CD4-positive, alpha-beta memory T cell (primary cell): ENCODE results near the gene ADTRP. TPM values are rescaled to one million over a fixed set of nuclear protein-coding genes. Genes with fewer than 3 reads are reported as not detected.
"Not testable (repeated sequence)": the region's sequence is repeated elsewhere in the genome, so short reads cannot be mapped to it uniquely, and the experiment has no call there.

Experiments
- CTCF ChIA-PET: fragments of 350-600 bp; sonication (Branson Sonifier 250); formaldehyde crosslinking; loops from one replicate; lab custom pipeline; 2021; ENCODE audit warnings: inconsistent platforms; ENCODE audit not compliant: partially characterized antibody; lab: Charles Lee
- POLR2A ChIA-PET: fragments of 350-600 bp; sonication (Branson Sonifier 250); formaldehyde crosslinking; loops from one replicate; lab custom pipeline; 2021; ENCODE audit not compliant: partially characterized antibody; lab: Charles Lee
- DNase-seq, 5 donors: peaks; one replicate each; pipeline versions ENCODE4 v3.0.0 to v3.0.0-alpha.2; 2020 to 2022; ENCODE audit warnings: mixed read lengths in 1 of 5
- H3K27ac ChIP-seq: one replicate; pipeline ENCODE4 v1.7.0; 2013; ENCODE audit warnings: low read depth, low read length
- H3K27me3 ChIP-seq: 2 replicates; pipeline ENCODE4 v1.7.0; 2013; ENCODE audit warnings: mild to moderate bottlenecking, low read length, moderate library complexity; ENCODE audit not compliant: insufficient read depth
- H3K36me3 ChIP-seq: 2 replicates; pipeline ENCODE4 v1.7.0; 2013; ENCODE audit warnings: mild to moderate bottlenecking, low read length, moderate library complexity; ENCODE audit not compliant: insufficient read depth
- H3K4me1 ChIP-seq: 2 replicates; pipeline ENCODE4 v1.7.0; 2013; ENCODE audit warnings: mild to moderate bottlenecking, low read length, moderate library complexity; ENCODE audit not compliant: insufficient read depth
- H3K4me3 ChIP-seq, 2 donors: one replicate each; pipeline ENCODE4 v1.7.0; 2013; ENCODE audit warnings: low read length in 2 of 2, mild to moderate bottlenecking in 1 of 2
- H3K9me3 ChIP-seq, 2 donors: one replicate each; pipeline ENCODE4 v1.7.0; 2013; ENCODE audit warnings: low read length in 2 of 2, control low read depth in 1 of 2; ENCODE audit not compliant: control insufficient read depth in 1 of 2
- H3K27ac Mint-ChIP-seq, 7 donors: one replicate each; pipeline ENCODE4 v1.8.0; 2020 to 2021; ENCODE audit warnings: mixed read lengths in 7 of 7, mild to moderate bottlenecking in 6 of 7, inconsistent platforms in 3 of 7, moderate library complexity in 3 of 7
- H3K27me3 Mint-ChIP-seq, 2 donors: one replicate each; pipeline ENCODE4 v1.8.0; 2020 to 2021; ENCODE audit warnings: mixed read lengths in 2 of 2
- H3K36me3 Mint-ChIP-seq, 2 donors: one replicate each; pipeline ENCODE4 v1.8.0; 2020 to 2021; ENCODE audit warnings: mixed read lengths in 2 of 2, inconsistent platforms in 1 of 2, mild to moderate bottlenecking in 1 of 2
- H3K4me1 Mint-ChIP-seq, 4 donors: one replicate each; pipeline ENCODE4 v1.8.0; 2020 to 2021; ENCODE audit warnings: mixed read lengths in 4 of 4, mild to moderate bottlenecking in 1 of 4
- H3K4me3 Mint-ChIP-seq, 8 donors: one replicate each; pipeline ENCODE4 v1.8.0; 2020 to 2021; ENCODE audit warnings: mixed read lengths in 8 of 8, mild to moderate bottlenecking in 7 of 8, moderate library complexity in 6 of 8, inconsistent platforms in 3 of 8
- H3K9me3 Mint-ChIP-seq, 8 donors: one replicate each; pipeline ENCODE4 v1.8.0; 2020 to 2021; ENCODE audit warnings: mixed read lengths in 8 of 8, mild to moderate bottlenecking in 5 of 8, inconsistent platforms in 3 of 8, moderate library complexity in 1 of 8
- intact Hi-C: fragments of 100-400 bp; cut with micrococcal nuclease; formaldehyde crosslinking; loops from one replicate; pipeline ENCODE4 v1.15.1; 2023
- polyA plus RNA-seq, 2 donors: library from polyadenylated mRNA; unstranded; fragments of 300-500 nt; fragmentation: Illumina TruSeq; gene quantifications; one replicate each; pipeline ENCODE4 v1.2.3, GENCODE V29; 2021
- total RNA-seq, 2 experiments: library from RNA; stranded (reverse); gene quantifications; one replicate each; pipeline ENCODE4 v1.2.3, GENCODE V29; 2021

The ADTRP gene
- total and polyA plus RNA-seq, 4 experiments from 2014 or later: 7.0 to 41.9 (median 11.9) TPM

DNA sequence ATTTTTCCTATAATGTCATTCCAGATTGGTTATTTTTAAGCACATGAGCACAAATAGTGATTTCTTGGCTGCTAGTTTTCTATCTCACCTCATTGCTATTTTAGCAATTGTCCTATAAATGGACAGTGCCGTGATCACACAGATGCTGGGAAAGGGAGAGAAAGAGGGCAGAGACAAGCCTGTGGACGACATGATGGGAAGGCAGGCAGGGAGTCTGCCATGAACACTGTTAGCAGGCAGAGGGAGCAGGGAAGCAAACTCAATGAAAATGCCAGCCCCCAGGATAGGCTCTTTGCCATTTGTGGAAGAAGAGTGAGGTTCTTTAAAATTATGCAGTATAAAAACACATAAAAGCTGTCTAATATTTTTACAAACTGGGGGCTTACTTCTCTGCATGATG is 96.8 kb downstream of the ADTRP start:
- no peak for DNase-seq
- H3K27me3 ChIP-seq: no peaks in the 10 kb centered on the region
- peaks cover 0 to 3% of the 10 kb centered on the region in 2 donors for H3K36me3 Mint-ChIP-seq
- H3K4me1 ChIP-seq: no peaks in the 10 kb centered on the region
- no peak overlapping the region for H3K4me3 Mint-ChIP-seq
- H3K27ac ChIP-seq: no peak overlapping the region
- ChIA-PET CTCF (no interaction called here), POLR2A (no interaction called here)
- H3K4me1 Mint-ChIP-seq: no peaks in the 10 kb centered on the region
- intact Hi-C loops: no loop called here
- H3K9me3 ChIP-seq: no peaks in the 10 kb centered on the region
- H3K9me3 Mint-ChIP-seq: peaks cover 0 to 17% (median 10%) of the 10 kb centered on the region in 8 donors
- H3K27me3 Mint-ChIP-seq: peaks cover 4 to 13% of the 10 kb centered on the region in 2 donors
- no peaks in the 10 kb centered on the region for H3K36me3 ChIP-seq
- no peak overlapping the region for H3K4me3 ChIP-seq
- H3K27ac Mint-ChIP-seq: no peak overlapping the region

DNA sequence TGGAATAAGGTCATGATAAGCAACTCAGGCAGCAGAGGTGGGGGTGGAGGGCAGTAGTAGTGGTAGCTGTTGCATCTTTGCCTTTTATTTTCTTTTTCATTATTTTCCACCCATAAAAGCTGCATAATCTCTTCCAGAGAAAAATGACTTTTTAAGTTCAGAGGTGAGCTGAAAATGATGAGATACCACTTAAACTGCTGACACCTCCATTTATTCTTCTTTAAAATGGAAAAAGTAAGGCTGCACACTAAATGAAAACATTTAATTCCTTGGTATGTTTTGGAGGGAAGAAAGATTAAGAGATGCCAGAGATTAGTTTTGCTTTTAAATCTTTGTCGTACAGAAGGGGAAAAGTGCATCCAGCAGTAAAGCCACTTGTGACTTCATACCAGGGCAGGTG is 97.2 kb downstream of the ADTRP start:
- Mint-ChIP-seq H3K36me3 (peaks cover 0 to 3% of the 10 kb centered on the region in 2 donors), H3K27ac (no peak overlapping the region), H3K27me3 (peaks cover 4 to 13% of the 10 kb centered on the region in 2 donors), H3K4me1 (no peaks in the 10 kb centered on the region), H3K4me3 (no peak overlapping the region), H3K9me3 (peaks cover 0 to 17% (median 10%) of the 10 kb centered on the region in 8 donors)
- intact Hi-C loops: no loop called here
- POLR2A ChIA-PET: no interaction called here
- no peaks in the 10 kb centered on the region for H3K27me3 ChIP-seq
- no peak overlapping the region for H3K27ac ChIP-seq
- H3K4me3 ChIP-seq: no peak overlapping the region
- CTCF ChIA-PET: no interaction called here
- no peaks in the 10 kb centered on the region for H3K9me3 ChIP-seq
- no peaks in the 10 kb centered on the region for H3K36me3 ChIP-seq
- H3K4me1 ChIP-seq: no peaks in the 10 kb centered on the region
- DNase-seq: no peak

DNA sequence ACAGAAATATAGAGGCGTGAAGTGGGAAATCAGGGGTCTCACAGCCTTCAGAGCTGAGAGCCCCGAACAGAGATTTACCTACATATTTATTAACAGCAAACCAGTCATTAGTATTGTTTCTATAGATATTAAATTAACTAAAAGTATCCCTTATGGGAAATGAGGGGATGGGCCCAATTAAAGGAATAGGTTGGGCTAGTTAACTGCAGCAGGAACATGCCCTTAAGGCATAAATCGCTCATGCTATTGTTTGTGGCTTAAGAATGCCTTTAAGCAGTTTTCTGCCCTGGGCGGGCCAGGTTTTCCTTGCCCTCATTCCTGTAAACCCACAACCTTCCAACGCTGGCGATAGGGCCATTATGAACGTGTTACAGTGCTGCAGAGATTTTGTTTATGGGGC is 98.1 kb downstream of the ADTRP start:
- H3K9me3 ChIP-seq, DNase-seq, intact Hi-C loops, CTCF ChIA-PET, H3K4me3 Mint-ChIP-seq, H3K36me3 ChIP-seq, H3K4me3 ChIP-seq, H3K27me3 ChIP-seq, POLR2A ChIA-PET, H3K27ac Mint-ChIP-seq, H3K4me1 ChIP-seq, H3K27ac ChIP-seq, H3K36me3 Mint-ChIP-seq, H3K4me1 Mint-ChIP-seq: not testable (repeated sequence)
- Mint-ChIP-seq H3K9me3 (peaks cover 0 to 17% (median 10%) of the 10 kb centered on the region in 8 donors), H3K27me3 (peaks cover 4 to 13% of the 10 kb centered on the region in 2 donors)

DNA sequence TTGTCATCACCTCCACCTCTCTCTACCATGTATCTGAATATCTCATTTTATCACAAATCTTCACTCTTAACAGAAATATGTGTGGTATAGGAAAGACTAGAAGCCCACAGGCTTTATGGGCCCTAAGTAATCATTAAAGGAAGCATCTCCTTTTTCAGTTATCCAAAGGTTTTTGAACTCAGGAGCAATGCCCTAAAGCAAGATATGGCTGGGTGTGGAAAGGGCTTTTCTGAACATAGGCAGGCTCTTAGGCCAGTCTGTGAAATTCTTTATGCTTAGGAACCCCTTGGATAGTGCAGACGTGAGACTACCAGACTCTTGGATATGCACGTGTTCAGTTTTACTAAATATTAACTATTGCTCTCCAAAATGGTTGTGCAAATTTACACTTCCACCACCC is 99.5 kb downstream of the ADTRP start:
- intact Hi-C loops: no loop called here
- peaks cover 0 to 17% (median 10%) of the 10 kb centered on the region in 8 donors for H3K9me3 Mint-ChIP-seq
- ChIA-PET CTCF (no interaction called here), POLR2A (no interaction called here)
- Histone ChIP-seq H3K27ac (no peak overlapping the region), H3K27me3 (no peaks in the 10 kb centered on the region), H3K4me3 (no peak overlapping the region), H3K36me3 (no peaks in the 10 kb centered on the region), H3K9me3 (no peaks in the 10 kb centered on the region), H3K4me1 (no peaks in the 10 kb centered on the region)
- H3K36me3 Mint-ChIP-seq: peaks cover 0 to 3% of the 10 kb centered on the region in 2 donors
- no peak overlapping the region for H3K27ac Mint-ChIP-seq
- no peaks in the 10 kb centered on the region for H3K4me1 Mint-ChIP-seq
- no peak for DNase-seq
- no peak overlapping the region for H3K4me3 Mint-ChIP-seq
- peaks cover 4 to 19% of the 10 kb centered on the region in 2 donors for H3K27me3 Mint-ChIP-seq

DNA sequence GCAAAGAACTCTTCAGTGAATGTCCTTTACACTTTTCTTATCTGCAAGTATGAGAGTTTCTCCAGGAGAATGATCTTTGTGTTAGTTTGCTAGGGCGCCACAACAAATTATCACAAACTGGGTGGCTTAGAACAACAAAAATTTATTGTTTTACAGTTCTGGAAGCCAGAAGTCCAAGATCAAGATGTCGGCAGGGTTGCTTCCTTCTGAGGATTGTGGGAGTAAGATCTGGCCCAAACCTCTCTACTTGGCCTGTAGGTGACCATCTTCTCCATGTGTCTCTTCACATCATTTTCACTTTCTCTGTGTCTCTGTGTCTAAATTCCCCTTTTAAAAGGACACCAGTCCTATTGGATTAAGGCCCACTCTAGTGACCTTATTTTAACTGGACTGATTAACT is 103.0 kb downstream of the ADTRP start:
- no peak overlapping the region for H3K27ac Mint-ChIP-seq
- Histone ChIP-seq H3K4me1 (no peaks in the 10 kb centered on the region), H3K4me3 (no peak overlapping the region), H3K36me3 (no peaks in the 10 kb centered on the region), H3K27ac (no peak overlapping the region), H3K27me3 (no peaks in the 10 kb centered on the region), H3K9me3 (no peaks in the 10 kb centered on the region)
- intact Hi-C loops: no loop called here
- no peak overlapping the region for H3K4me3 Mint-ChIP-seq
- ChIA-PET POLR2A (no interaction called here), CTCF (no interaction called here)
- H3K27me3 Mint-ChIP-seq: peaks cover 2 to 9% of the 10 kb centered on the region in 2 donors
- H3K36me3 Mint-ChIP-seq: peaks cover 0 to 3% of the 10 kb centered on the region in 2 donors
- no peaks in the 10 kb centered on the region for H3K4me1 Mint-ChIP-seq
- H3K9me3 Mint-ChIP-seq: peaks cover 0 to 9% (median 5%) of the 10 kb centered on the region in 8 donors
- DNase-seq: no peak

DNA sequence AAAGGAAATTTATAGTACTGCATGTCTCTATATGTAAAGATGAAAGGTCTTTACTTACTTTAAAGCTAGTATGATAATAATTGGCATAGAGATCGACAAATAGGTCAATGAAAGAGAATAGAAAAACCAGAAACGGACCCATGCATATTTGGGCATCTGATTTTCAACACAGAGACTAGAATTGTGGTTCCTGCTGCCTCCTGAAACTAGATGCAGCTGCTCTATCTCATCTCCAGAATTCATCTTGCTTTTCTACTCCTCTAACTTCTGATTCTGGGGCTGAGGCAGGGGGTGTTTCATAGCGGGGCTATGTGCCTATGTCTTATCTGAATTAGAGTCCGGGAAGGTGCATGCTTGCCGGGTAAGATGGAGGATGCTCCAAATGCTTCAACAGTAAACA is 105.9 kb downstream of the ADTRP start:
- CTCF ChIA-PET: interaction anchor here (1.1 kb wide), 1 partner anchor 561 kb away, joined by 3 read pairs; no protein-coding TSS in a partner anchor
- peaks cover 5 to 17% of the 10 kb centered on the region in 2 donors for H3K27me3 Mint-ChIP-seq
- Histone ChIP-seq H3K27me3 (no peaks in the 10 kb centered on the region), H3K36me3 (no peaks in the 10 kb centered on the region), H3K27ac (no peak overlapping the region), H3K9me3 (no peaks in the 10 kb centered on the region), H3K4me1 (no peaks in the 10 kb centered on the region), H3K4me3 (no peak overlapping the region)
- no peak overlapping the region for H3K27ac Mint-ChIP-seq
- H3K36me3 Mint-ChIP-seq: no peaks in the 10 kb centered on the region
- no peak overlapping the region for H3K4me3 Mint-ChIP-seq
- POLR2A ChIA-PET: no interaction called here
- peaks cover 0 to 2% (median 0%) of the 10 kb centered on the region in 8 donors for H3K9me3 Mint-ChIP-seq
- intact Hi-C loops: no loop called here
- no peaks in the 10 kb centered on the region for H3K4me1 Mint-ChIP-seq
- no peak for DNase-seq

DNA sequence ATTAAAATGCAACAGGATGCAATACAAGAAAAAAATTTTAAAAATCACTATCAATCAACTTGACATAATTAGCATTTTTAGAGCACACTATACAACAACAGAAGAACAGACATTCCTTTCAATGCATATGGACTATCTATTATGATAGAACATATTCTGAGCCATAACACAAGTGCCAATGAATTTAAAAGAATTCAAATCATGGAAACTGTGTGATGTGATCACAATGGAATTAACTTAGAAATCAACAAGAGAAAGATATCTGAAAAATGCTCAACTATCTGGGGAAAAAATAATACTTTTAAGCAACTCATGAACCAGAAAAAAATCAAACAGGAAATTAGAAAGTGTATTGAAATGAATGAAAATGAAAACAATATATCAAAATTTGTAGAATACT is 106.3 kb downstream of the ADTRP start:
- no peaks in the 10 kb centered on the region for H3K4me1 ChIP-seq
- Mint-ChIP-seq H3K27ac (no peak overlapping the region), H3K4me1 (no peaks in the 10 kb centered on the region), H3K36me3 (no peaks in the 10 kb centered on the region), H3K9me3 (peaks cover 0 to 2% (median 0%) of the 10 kb centered on the region in 8 donors), H3K4me3 (no peak overlapping the region), H3K27me3 (peaks cover 6 to 18% of the 10 kb centered on the region in 2 donors)
- no peaks in the 10 kb centered on the region for H3K36me3 ChIP-seq
- H3K27ac ChIP-seq: no peak overlapping the region
- intact Hi-C loops: no loop called here
- CTCF ChIA-PET: interaction anchor here (1.1 kb wide), 1 partner anchor 562 kb away, joined by 3 read pairs; no protein-coding TSS in a partner anchor
- no peak overlapping the region for H3K4me3 ChIP-seq
- no peaks in the 10 kb centered on the region for H3K27me3 ChIP-seq
- no peaks in the 10 kb centered on the region for H3K9me3 ChIP-seq
- DNase-seq: no peak
- POLR2A ChIA-PET: no interaction called here
